Measurements from ENCODE around the gene TRAK2. TPM values are rescaled to one million over a fixed set of nuclear protein-coding genes. Genes with fewer than 3 reads are reported as not detected.
A peak's percentile ranks its signal among the peaks of the same experiment; 100 is the strongest.

Gene TRAK2
- total and polyA plus RNA-seq, 2 of the 13 experiments (the other 11 are each of a cell fraction or from before 2014, with no cell fraction given) = 7.7 to 21.0 TPM

- TF ChIP-seq, protein P1, sequence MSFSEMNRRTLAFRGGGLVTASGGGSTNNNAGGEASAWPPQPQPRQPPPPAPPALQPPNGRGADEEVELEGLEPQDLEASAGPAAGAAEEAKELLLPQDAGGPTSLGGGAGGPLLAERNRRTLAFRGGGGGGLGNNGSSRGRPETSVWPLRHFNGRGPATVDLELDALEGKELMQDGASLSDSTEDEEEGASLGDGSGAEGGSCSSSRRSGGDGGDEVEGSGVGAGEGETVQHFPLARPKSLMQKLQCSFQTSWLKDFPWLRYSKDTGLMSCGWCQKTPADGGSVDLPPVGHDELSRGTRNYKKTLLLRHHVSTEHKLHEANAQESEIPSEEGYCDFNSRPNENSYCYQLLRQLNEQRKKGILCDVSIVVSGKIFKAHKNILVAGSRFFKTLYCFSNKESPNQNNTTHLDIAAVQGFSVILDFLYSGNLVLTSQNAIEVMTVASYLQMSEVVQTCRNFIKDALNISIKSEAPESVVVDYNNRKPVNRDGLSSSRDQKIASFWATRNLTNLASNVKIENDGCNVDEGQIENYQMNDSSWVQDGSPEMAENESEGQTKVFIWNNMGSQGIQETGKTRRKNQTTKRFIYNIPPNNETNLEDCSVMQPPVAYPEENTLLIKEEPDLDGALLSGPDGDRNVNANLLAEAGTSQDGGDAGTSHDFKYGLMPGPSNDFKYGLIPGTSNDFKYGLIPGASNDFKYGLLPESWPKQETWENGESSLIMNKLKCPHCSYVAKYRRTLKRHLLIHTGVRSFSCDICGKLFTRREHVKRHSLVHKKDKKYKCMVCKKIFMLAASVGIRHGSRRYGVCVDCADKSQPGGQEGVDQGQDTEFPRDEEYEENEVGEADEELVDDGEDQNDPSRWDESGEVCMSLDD (CRISPR knock-in tag; IDR thresholded peaks at IDR 0.05; ENCODE audit: borderline replicate concordance) = no peak
- TF ChIP-seq GZF1 (CRISPR knock-in tag; IDR thresholded peaks at IDR 0.05) (no peak), SP1 (IDR thresholded peaks at IDR 0.05) (no peak), SP1 (CRISPR knock-in tag; IDR thresholded peaks at IDR 0.05) (no peak), ATRX (CRISPR knock-in tag; IDR thresholded peaks at IDR 0.05; ENCODE audit: borderline replicate concordance) (no peak), SPEN (CRISPR knock-in tag; IDR thresholded peaks at IDR 0.05; ENCODE audit: low read depth) (no peak), PAX8 (CRISPR knock-in tag; IDR thresholded peaks at IDR 0.05; ENCODE audit: borderline replicate concordance) (no peak), CBX1 (IDR thresholded peaks at IDR 0.05; ENCODE audit: low read depth) (no peak), HOXA3 (CRISPR knock-in tag; IDR thresholded peaks at IDR 0.05) (no peak), ZNF253 (CRISPR knock-in tag; IDR thresholded peaks at IDR 0.05; ENCODE audit: borderline replicate concordance) (no peak), ZNF354B (CRISPR knock-in tag; IDR thresholded peaks at IDR 0.05) (no peak)
Observed at GRCh38 chr2:201349601-201350000, 101.7 kb downstream of the TRAK2 start (continued).

DNA sequence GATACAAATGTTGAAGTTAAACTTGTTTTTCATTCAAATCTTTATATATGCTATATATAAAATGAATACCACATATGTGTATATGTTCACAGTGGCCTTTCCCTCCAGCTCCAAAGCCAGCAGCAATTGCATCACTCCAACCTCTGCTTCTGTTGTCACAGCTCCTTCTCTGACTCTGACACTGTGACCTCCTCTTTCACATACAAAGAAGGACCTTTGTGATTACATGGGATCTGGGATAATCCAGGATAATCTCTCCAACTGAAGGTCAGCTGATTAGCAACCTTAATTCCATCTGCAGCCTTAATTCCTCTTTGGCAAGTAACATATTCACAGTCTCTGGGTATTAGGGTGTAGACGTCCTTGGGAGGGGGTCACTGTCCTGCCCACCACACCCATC is 102.5 kb downstream of the TRAK2 start:
- FAIRE-seq (peak; percentile 70), ATAC-seq (0 out of 3 replicates have a peak, but pooled peaks have one; percentile 15), DNase-seq (ENCODE audit: low spot score) (peak; percentile 31)
- 9% methylated on average over 1 of the region's 1 CpG for WGBS (ENCODE audit: low lambda C conversion rate)
- H3K4me3 ChIP-seq (replicated peaks in 1 of 3; ENCODE audit: insufficient read depth in 1 of 3, low read depth in 2 of 3, low read length in 3 of 3) = no peak overlapping the region
- BruUV-seq (replicated peaks) = no TSS peak
- no peak overlapping the region for H3K4me2 ChIP-seq (ENCODE audit: low read depth, low read length)
- no peak for TF ChIP-seq KDM5B (CRISPR knock-in tag; IDR thresholded peaks at IDR 0.05; ENCODE audit: borderline replicate concordance)
- TF ChIP-seq RBAK (CRISPR knock-in tag; IDR thresholded peaks at IDR 0.05) = 0 out of 2 replicates have a peak, but pooled peaks have one; percentile 74
- peak in 1 of 2 experiments; percentile 65; a peak in 2 of 4 replicates for TF ChIP-seq ATF4 (CRISPR knock-in tag; IDR thresholded peaks at IDR 0.05)
- peak; percentile 87 for TF ChIP-seq CEBPB (IDR thresholded peaks at IDR 0.05; ENCODE audit: borderline replicate concordance, low read depth, low read length)
- TF ChIP-seq CEBPG (CRISPR knock-in tag; IDR thresholded peaks at IDR 0.05) = peak; percentile 79
- TF ChIP-seq ZNF12 (CRISPR knock-in tag; IDR thresholded peaks at IDR 0.05) = peak; percentile 95
- no peak for TF ChIP-seq ZFAT (CRISPR knock-in tag; conservative IDR thresholded peaks at IDR 0.05)
- H3K27ac ChIP-seq (ENCODE audit: extremely low read length, insufficient read depth, low read length) = no peak overlapping the region
- no peaks in the 10 kb centered on the region for H4K20me1 ChIP-seq (ENCODE audit: insufficient read depth, low read length)
- CTCF ChIA-PET (ENCODE audit: low intra/inter-chr PET ratio, low total read pairs) = no interaction called here
- H3K36me3 ChIP-seq (replicated peaks in 1 of 2; ENCODE audit: control insufficient read depth in 1 of 2, insufficient read depth in 2 of 2, low read length in 2 of 2) = no peaks in the 10 kb centered on the region
- POLR2A ChIA-PET = no interaction called here
- no peak overlapping the region for H2AFZ ChIP-seq (ENCODE audit: low read length)
- H3K4me1 ChIP-seq (ENCODE audit: insufficient read depth, low read length) = peaks cover 16% of the 10 kb centered on the region
- in situ Hi-C loops (cut with HindIII; ENCODE audit: extremely low pct_ligation_motif_present, low pct_unique_long_range_greater_than_20kb) (no loop called here), intact Hi-C loops (cut with micrococcal nuclease; ENCODE audit: unreplicated experiment) (no loop called here)
- H3K27me3 ChIP-seq (ENCODE audit: control insufficient read depth in 1 of 2, insufficient read depth in 2 of 2, low read length in 2 of 2) = no peaks in the 10 kb centered on the region; a peak in 1 of 5 replicates
- H3K79me2 ChIP-seq (ENCODE audit: insufficient read depth, low read length) = no peaks in the 10 kb centered on the region
- no peak overlapping the region for H3K9ac ChIP-seq (ENCODE audit: insufficient read depth, low read depth, low read length)
- no peaks in the 10 kb centered on the region for H3K9me3 ChIP-seq (ENCODE audit: low read length)

Measured in HepG2 (cell line).